ENCODE data around the gene PLXNA3. TPM values are rescaled to one million over a fixed set of nuclear protein-coding genes. Genes with fewer than 3 reads are reported as not detected.

PLXNA3 gene
- total RNA-seq, 1 donor from 2014 or later: 128 TPM

GRCh38 chrX:154463611-154464220 is 5.6 kb downstream of the PLXNA3 start:
- peaks cover 13% of the 10 kb centered on the region for H3K36me3 Mint-ChIP-seq
- no peaks in the 10 kb centered on the region for H3K9me3 Mint-ChIP-seq
- DNase-seq (ENCODE audit: low spot score in 2 of 2, unreplicated experiment in 2 of 2): no peak
- no peaks in the 10 kb centered on the region for H3K27me3 Mint-ChIP-seq (ENCODE audit: low read depth)
- TF ChIP-seq CTCF (IDR thresholded peaks at IDR 0.05; ENCODE audit: unreplicated experiment): no peak
- peaks cover 9% of the 10 kb centered on the region for H3K4me1 Mint-ChIP-seq
- H3K4me3 Mint-ChIP-seq: no peak overlapping the region
- H3K27ac Mint-ChIP-seq: no peak overlapping the region

- no peak for DNase-seq (ENCODE audit: low spot score in 2 of 2, unreplicated experiment in 2 of 2)
- H3K4me1 Mint-ChIP-seq: peaks cover 6% of the 10 kb centered on the region
- H3K4me3 Mint-ChIP-seq: no peak overlapping the region
- peaks cover 13% of the 10 kb centered on the region for H3K36me3 Mint-ChIP-seq
- H3K9me3 Mint-ChIP-seq: no peaks in the 10 kb centered on the region
- TF ChIP-seq CTCF (IDR thresholded peaks at IDR 0.05; ENCODE audit: unreplicated experiment): no peak
- no peak overlapping the region for H3K27ac Mint-ChIP-seq
- no peaks in the 10 kb centered on the region for H3K27me3 Mint-ChIP-seq (ENCODE audit: low read depth)
Observed at GRCh38 chrX:154464806-154465365, 6.8 kb downstream of the PLXNA3 start.

- Mint-ChIP-seq H3K9me3 (no peaks in the 10 kb centered on the region), H3K36me3 (peaks cover 13% of the 10 kb centered on the region)
Observed at GRCh38 chrX:154465601-154466000, 7.5 kb downstream of the PLXNA3 start.

GRCh38 chrX:154466036-154466435 is 8.0 kb downstream of the PLXNA3 start:
- no peak for DNase-seq (ENCODE audit: low spot score in 2 of 2, unreplicated experiment in 2 of 2)
- no peak for TF ChIP-seq CTCF (IDR thresholded peaks at IDR 0.05; ENCODE audit: unreplicated experiment)
- H3K4me1 Mint-ChIP-seq: no peaks in the 10 kb centered on the region
- no peaks in the 10 kb centered on the region for H3K27me3 Mint-ChIP-seq (ENCODE audit: low read depth)
- no peak overlapping the region for H3K27ac Mint-ChIP-seq
- no peak overlapping the region for H3K4me3 Mint-ChIP-seq
- peaks cover 12% of the 10 kb centered on the region for H3K36me3 Mint-ChIP-seq
- no peaks in the 10 kb centered on the region for H3K9me3 Mint-ChIP-seq

More at GRCh38 chrX:154465601-154466000, 7.5 kb downstream of the PLXNA3 start:
- Mint-ChIP-seq H3K27ac (no peak overlapping the region), H3K27me3 (ENCODE audit: low read depth) (no peaks in the 10 kb centered on the region), H3K4me1 (no peaks in the 10 kb centered on the region), H3K4me3 (no peak overlapping the region)
- DNase-seq (ENCODE audit: low spot score in 2 of 2, unreplicated experiment in 2 of 2): no peak
- no peak for TF ChIP-seq CTCF (IDR thresholded peaks at IDR 0.05; ENCODE audit: unreplicated experiment)

- Mint-ChIP-seq H3K27ac (no peak overlapping the region), H3K9me3 (no peaks in the 10 kb centered on the region), H3K36me3 (peaks cover 8% of the 10 kb centered on the region), H3K4me3 (no peak overlapping the region), H3K27me3 (ENCODE audit: low read depth) (no peaks in the 10 kb centered on the region), H3K4me1 (no peaks in the 10 kb centered on the region)
- no peak for DNase-seq (ENCODE audit: low spot score in 2 of 2, unreplicated experiment in 2 of 2)
- TF ChIP-seq CTCF (IDR thresholded peaks at IDR 0.05; ENCODE audit: unreplicated experiment): no peak
Observed at GRCh38 chrX:154466907-154467306, 8.8 kb downstream of the PLXNA3 start.
